ENCODE measurements around the gene CDV3. TPM values are rescaled to one million over a fixed set of nuclear protein-coding genes. Genes with fewer than 3 reads are reported as not detected.
"Not testable (repeated sequence)": the region's sequence is repeated elsewhere in the genome, so short reads cannot be mapped to it uniquely, and the experiment has no call there.

CDV3 gene, protein sequence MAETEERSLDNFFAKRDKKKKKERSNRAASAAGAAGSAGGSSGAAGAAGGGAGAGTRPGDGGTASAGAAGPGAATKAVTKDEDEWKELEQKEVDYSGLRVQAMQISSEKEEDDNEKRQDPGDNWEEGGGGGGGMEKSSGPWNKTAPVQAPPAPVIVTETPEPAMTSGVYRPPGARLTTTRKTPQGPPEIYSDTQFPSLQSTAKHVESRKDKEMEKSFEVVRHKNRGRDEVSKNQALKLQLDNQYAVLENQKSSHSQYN
- polyA plus RNA-seq (86.2 to 150 TPM (median 122 TPM) in 3 replicates), polyA minus RNA-seq (43.6 to 107 TPM (median 47.8 TPM) in 3 replicates)
- polyA plus RNA-seq (2011; ENCODE audit: low read depth): 73.5 TPM
- polyA plus RNA-seq (2011; cell fraction: cytosol; rRNA removed): 88.1 and 174 TPM in 2 replicates
- polyA plus RNA-seq (2011; cell fraction: nucleus; rRNA removed): 76.3 and 95.7 TPM in 2 replicates
- polyA plus RNA-seq (2012; ENCODE audit: low replicate concordance): 107 and 169 TPM in 2 replicates
- polyA minus RNA-seq (2011; cell fraction: cytosol; rRNA and poly(A)+ RNA removed): 90.7 TPM
- polyA minus RNA-seq (2011; cell fraction: nucleus; rRNA and poly(A)+ RNA removed): 37.7 and 62.8 TPM in 2 replicates

DNA sequence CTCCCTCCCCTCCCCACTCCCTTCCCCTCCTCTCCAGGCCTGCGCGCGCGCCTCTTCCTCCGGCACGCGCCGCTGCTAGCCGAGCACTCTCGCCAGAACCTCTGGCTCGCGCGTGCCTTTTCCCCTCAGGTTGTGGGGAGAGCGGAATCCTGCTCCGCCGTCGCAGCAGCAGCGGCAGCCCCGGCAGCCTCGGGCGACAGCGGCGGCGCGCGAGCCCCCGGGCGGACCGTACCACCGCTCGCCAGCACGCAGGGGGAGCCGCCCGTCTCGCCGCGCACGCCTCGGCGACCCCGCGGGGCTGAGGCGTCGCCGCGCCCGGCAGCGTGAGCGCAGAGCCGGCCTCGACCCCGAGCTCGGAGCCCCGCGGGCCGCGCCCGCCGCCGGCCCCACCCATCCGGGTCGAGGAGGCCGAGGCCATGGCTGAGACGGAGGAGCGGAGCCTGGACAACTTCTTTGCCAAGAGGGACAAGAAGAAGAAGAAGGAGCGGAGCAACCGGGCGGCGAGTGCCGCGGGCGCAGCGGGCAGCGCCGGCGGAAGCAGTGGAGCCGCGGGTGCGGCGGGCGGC, at the start of gene CDV3:
TSS of gene CDV3 (plus strand) at position 58 of the 566 bp plus-strand sequence. CDS start at position 417, 359 bp downstream.
- H3K9ac ChIP-seq (ENCODE audit: control insufficient read depth, extremely low read depth, insufficient read depth, low read length): peak within 1 kb of the TSS; percentile 85
- DNase-seq (ENCODE audit: low read depth, low spot score) (no peak), FAIRE-seq (no peak)
- H3K36me3 ChIP-seq (ENCODE audit: control insufficient read depth in 2 of 2, extremely low read depth in 1 of 2, insufficient read depth in 2 of 2, low read length in 2 of 2): peaks cover 5 to 31% of the 10 kb centered on the region in 2 experiments
- no peaks in the 10 kb centered on the region for H3K9me3 ChIP-seq (ENCODE audit: control insufficient read depth, low read depth, low read length)
- H2AFZ ChIP-seq (ENCODE audit: control insufficient read depth, low read length): peak within 1 kb of the TSS; percentile 73
- no peaks in the 10 kb centered on the region for H3K9me1 ChIP-seq (ENCODE audit: control insufficient read depth, extremely low read depth, insufficient read depth, low read length)
- H3K4me1 ChIP-seq (ENCODE audit: control insufficient read depth, extremely low read depth, insufficient read depth, low read length): peaks cover 62% of the 10 kb centered on the region
- H4K20me1 ChIP-seq (ENCODE audit: control insufficient read depth, extremely low read depth, insufficient read depth, low read length): peaks cover 24% of the 10 kb centered on the region
- no peaks in the 10 kb centered on the region for H3K27me3 ChIP-seq (ENCODE audit: control insufficient read depth, extremely low read depth, insufficient read depth, low read length)
- peak within 1 kb of the TSS; percentile 80 to 92 (median 84) for H3K4me3 ChIP-seq (ENCODE audit: control insufficient read depth in 2 of 3, extremely low read depth in 1 of 3, insufficient read depth in 2 of 3, low read depth in 1 of 3, low read length in 3 of 3)
- H3K4me2 ChIP-seq (ENCODE audit: control insufficient read depth, extremely low read depth, insufficient read depth, low read depth, low read length): peak within 1 kb of the TSS; percentile 98
- dilution Hi-C loops (cut with MboI; ENCODE audit: extremely low pct_ligation_motif_present, low sequenced_read_pairs): no loop called here
- TF ChIP-seq, protein P1, sequence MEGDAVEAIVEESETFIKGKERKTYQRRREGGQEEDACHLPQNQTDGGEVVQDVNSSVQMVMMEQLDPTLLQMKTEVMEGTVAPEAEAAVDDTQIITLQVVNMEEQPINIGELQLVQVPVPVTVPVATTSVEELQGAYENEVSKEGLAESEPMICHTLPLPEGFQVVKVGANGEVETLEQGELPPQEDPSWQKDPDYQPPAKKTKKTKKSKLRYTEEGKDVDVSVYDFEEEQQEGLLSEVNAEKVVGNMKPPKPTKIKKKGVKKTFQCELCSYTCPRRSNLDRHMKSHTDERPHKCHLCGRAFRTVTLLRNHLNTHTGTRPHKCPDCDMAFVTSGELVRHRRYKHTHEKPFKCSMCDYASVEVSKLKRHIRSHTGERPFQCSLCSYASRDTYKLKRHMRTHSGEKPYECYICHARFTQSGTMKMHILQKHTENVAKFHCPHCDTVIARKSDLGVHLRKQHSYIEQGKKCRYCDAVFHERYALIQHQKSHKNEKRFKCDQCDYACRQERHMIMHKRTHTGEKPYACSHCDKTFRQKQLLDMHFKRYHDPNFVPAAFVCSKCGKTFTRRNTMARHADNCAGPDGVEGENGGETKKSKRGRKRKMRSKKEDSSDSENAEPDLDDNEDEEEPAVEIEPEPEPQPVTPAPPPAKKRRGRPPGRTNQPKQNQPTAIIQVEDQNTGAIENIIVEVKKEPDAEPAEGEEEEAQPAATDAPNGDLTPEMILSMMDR (optimal IDR thresholded peaks at IDR 0.05 in 1 of 3, IDR thresholded peaks at IDR 0.05 in 1 of 3, conservative IDR thresholded peaks at IDR 0.05 in 1 of 3; ENCODE audit: extremely low read depth in 1 of 3, insufficient read depth in 2 of 3, low read length in 3 of 3): no peak
- no peak for TF ChIP-seq EZH2 (IDR thresholded peaks at IDR 0.05; ENCODE audit: low read length)
- H3K79me2 ChIP-seq (ENCODE audit: control insufficient read depth, insufficient read depth, low read length): peaks cover 49% of the 10 kb centered on the region
- peak within 1 kb of the TSS; percentile 89 for H3K27ac ChIP-seq (ENCODE audit: control insufficient read depth, insufficient read depth, low read length)

DNA sequence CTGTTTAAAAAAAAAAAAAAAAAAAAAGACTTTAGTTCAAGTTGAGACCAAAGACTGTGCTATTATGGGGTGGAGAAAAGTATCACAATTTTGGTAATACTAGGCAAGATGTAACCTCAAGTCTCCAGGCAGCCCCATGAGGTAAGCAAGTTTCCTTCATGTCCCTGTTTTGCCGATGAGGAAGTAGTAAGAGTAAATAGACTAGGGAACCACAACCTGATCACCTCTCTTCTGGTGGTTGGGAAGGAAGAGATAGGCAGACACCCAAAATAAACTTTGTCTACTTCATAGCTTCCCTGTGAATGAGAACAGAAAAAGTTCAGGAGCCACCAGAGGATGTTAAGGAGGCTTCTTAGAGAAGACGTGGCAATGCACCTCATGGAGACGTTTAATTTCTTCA, 49.7 kb upstream of the CDV3 start:
- dilution Hi-C loops (cut with MboI; ENCODE audit: extremely low pct_ligation_motif_present, low sequenced_read_pairs); DNase-seq (ENCODE audit: low read depth, low spot score); H2AFZ ChIP-seq (ENCODE audit: control insufficient read depth, low read length); H3K79me2 ChIP-seq (ENCODE audit: control insufficient read depth, insufficient read depth, low read length); H4K20me1 ChIP-seq (ENCODE audit: control insufficient read depth, extremely low read depth, insufficient read depth, low read length); H3K27ac ChIP-seq (ENCODE audit: control insufficient read depth, insufficient read depth, low read length); H3K4me2 ChIP-seq (ENCODE audit: control insufficient read depth, extremely low read depth, insufficient read depth, low read depth, low read length); H3K36me3 ChIP-seq (ENCODE audit: control insufficient read depth in 2 of 2, extremely low read depth in 1 of 2, insufficient read depth in 2 of 2, low read length in 2 of 2); H3K27me3 ChIP-seq (ENCODE audit: control insufficient read depth, extremely low read depth, insufficient read depth, low read length); H3K4me3 ChIP-seq (ENCODE audit: control insufficient read depth in 2 of 3, extremely low read depth in 1 of 3, insufficient read depth in 2 of 3, low read depth in 1 of 3, low read length in 3 of 3); H3K9ac ChIP-seq (ENCODE audit: control insufficient read depth, extremely low read depth, insufficient read depth, low read length); H3K9me3 ChIP-seq (ENCODE audit: control insufficient read depth, low read depth, low read length); H3K4me1 ChIP-seq (ENCODE audit: control insufficient read depth, extremely low read depth, insufficient read depth, low read length); H3K9me1 ChIP-seq (ENCODE audit: control insufficient read depth, extremely low read depth, insufficient read depth, low read length): not testable (repeated sequence)
- FAIRE-seq: peak; percentile 56

Measured in keratinocyte (primary cell).